HepG2 (cell line): Measurements from ENCODE around the gene PCOLCE2. TPM values are rescaled to one million over a fixed set of nuclear protein-coding genes. Genes with fewer than 3 reads are reported as not detected.

Source experiments
- ATAC-seq: fragments of 200-7000 bp; cut with Tn5 transposase; 3 replicates; pipeline ENCODE4 v1.9.1; 2020; ENCODE audit warnings: mild to moderate bottlenecking, moderate library complexity
- BruUV-seq: library from RNA; stranded (reverse); fragments of 400-500 nt; replicated peaks from 2 replicates; lab custom pipeline; 2021; lab: Mats Ljungman, UMichigan
- CTCF ChIA-PET: fragments of 300-600 bp; formaldehyde crosslinking; extraction: SDS; loops from one replicate; lab custom pipeline; 2021; ENCODE audit warnings: low total read pairs, inconsistent platforms, low intra/inter-chr PET ratio; lab: Yijun Ruan, JAX
- POLR2A ChIA-PET: fragments of 350-600 bp; sonication (Branson Sonifier 250); formaldehyde crosslinking; loops from one replicate; lab custom pipeline; 2020; ENCODE audit warnings: antibody characterized with exemption, inconsistent platforms; lab: Yijun Ruan, JAX
- DNase-seq: peaks from one replicate; pipeline ENCODE4 v3.0.0-alpha.2; 2015; ENCODE audit warnings: low spot score
- FAIRE-seq: peaks from 3 replicates; lab custom pipeline; 2011; peaks lifted over from hg19 to GRCh38; lab: Jason Lieb, UNC
- H2AFZ ChIP-seq: one replicate; pipeline ENCODE4 v1.6.1; 2011; ENCODE audit warnings: low read length, inconsistent platforms
- H3K27ac ChIP-seq: fragments of 300-600 bp; 3 replicates; pipeline ENCODE4 v1.8.0; 2011; ENCODE audit warnings: mixed run types, mild to moderate bottlenecking, mixed read lengths, low read length, inconsistent platforms; ENCODE audit not compliant: insufficient read depth; ENCODE audit errors: extremely low read length
- H3K27me3 ChIP-seq, 2 experiments: fragments of 200-600 bp in 1 of 2; 2 replicates in 1 of 2; 3 replicates in 1 of 2; pipeline versions ENCODE4 v1.6.0 to v1.8.0; 2011; ENCODE audit warnings: low read length in 2 of 2, mild to moderate bottlenecking in 2 of 2, moderate library complexity in 2 of 2, inconsistent platforms in 1 of 2; ENCODE audit not compliant: insufficient read depth in 2 of 2, control insufficient read depth in 1 of 2
- H3K36me3 ChIP-seq, 2 experiments: fragments of 200-600 bp in 1 of 2; replicated peaks in 1 of 2; 2 replicates in 1 of 2; 3 replicates in 1 of 2; pipeline versions ENCODE4 v1.5.1 to v1.8.0; 2011; ENCODE audit warnings: low read length in 2 of 2, inconsistent platforms in 1 of 2; ENCODE audit not compliant: insufficient read depth in 2 of 2, control insufficient read depth in 1 of 2
- H3K4me1 ChIP-seq: 2 replicates; pipeline ENCODE4 v1.5.1; 2012; ENCODE audit warnings: low read length, inconsistent platforms; ENCODE audit not compliant: insufficient read depth
- H3K4me2 ChIP-seq: 2 replicates; pipeline ENCODE4 v1.6.0; 2011; ENCODE audit warnings: low read depth, low read length, inconsistent platforms
- H3K4me3 ChIP-seq, 3 experiments: fragments of 200-600 bp in 1 of 3; sonication (generic), shearing (Covaris generic) in 1 of 3; replicated peaks in 1 of 3; 2 replicates each; pipeline ENCODE4 v1.5.1; 2011 to 2016; ENCODE audit warnings: low read length in 3 of 3, inconsistent platforms in 2 of 3, low read depth in 2 of 3, mild to moderate bottlenecking in 2 of 3, control low read depth in 1 of 3, mixed read lengths in 1 of 3; ENCODE audit not compliant: insufficient read depth in 1 of 3
- H3K79me2 ChIP-seq: one replicate; pipeline ENCODE4 v1.6.1; 2011; ENCODE audit warnings: low read length, inconsistent platforms; ENCODE audit not compliant: insufficient read depth
- H3K9ac ChIP-seq: 2 replicates; pipeline ENCODE4 v1.6.0; 2011; ENCODE audit warnings: mild to moderate bottlenecking, low read depth, low read length, inconsistent platforms; ENCODE audit not compliant: insufficient read depth
- H3K9me3 ChIP-seq: 2 replicates; pipeline ENCODE4 v1.5.1; 2012; ENCODE audit warnings: mild to moderate bottlenecking, low read length
- H4K20me1 ChIP-seq: 2 replicates; pipeline ENCODE4 v1.6.0; 2011; ENCODE audit warnings: inconsistent platforms, mild to moderate bottlenecking, low read length, moderate library complexity; ENCODE audit not compliant: insufficient read depth
- AHDC1 ChIP-seq: sonication (generic); formaldehyde crosslinking; IDR thresholded peaks from 2 replicates; pipeline ENCODE4 v1.5.1; 2020; ENCODE audit warnings: mild to moderate bottlenecking, missing genetic modification reagents, borderline replicate concordance
- BATF2 ChIP-seq: sonication (generic); formaldehyde crosslinking; IDR thresholded peaks from 2 replicates; pipeline ENCODE4 v1.8.0; 2022; ENCODE audit warnings: mild to moderate bottlenecking, missing genetic modification reagents, moderate library complexity
- CBX2 ChIP-seq, 2 experiments: fragments of 200-600 bp in 1 of 2; sonication (generic); formaldehyde crosslinking in 1 of 2; IDR thresholded peaks; 2 replicates each; pipeline versions ENCODE4 v1.7.0 to v1.8.1; 2018 to 2022; ENCODE audit warnings: low read depth in 2 of 2, low read length in 1 of 2, mild to moderate bottlenecking in 1 of 2, missing genetic modification reagents in 1 of 2
- DNMT3B ChIP-seq: conservative IDR thresholded peaks from 2 replicates; pipeline ENCODE4 v1.6.1; 2016; ENCODE audit warnings: missing biosample characterization, control low read depth
- IRF9 ChIP-seq: sonication (generic); formaldehyde crosslinking; IDR thresholded peaks from 2 replicates; pipeline ENCODE4 v1.8.0; 2022; ENCODE audit warnings: missing genetic modification reagents, mild to moderate bottlenecking, borderline replicate concordance
- NR2C2 ChIP-seq: sonication (generic); formaldehyde crosslinking; IDR thresholded peaks from 2 replicates; pipeline ENCODE4 v1.4.0; 2020; ENCODE audit warnings: missing genetic modification reagents, mild to moderate bottlenecking, moderate library complexity, borderline replicate concordance
- SMARCE1 ChIP-seq: fragments of 450-650 bp; IDR thresholded peaks from 2 replicates; pipeline ENCODE4 v1.6.1; 2017; ENCODE audit warnings: borderline replicate concordance
- SRSF1 ChIP-seq: fragments of 200-400 bp; formaldehyde crosslinking; optimal IDR thresholded peaks from 2 replicates; pipeline ENCODE3; 2017; ENCODE audit warnings: mild to moderate bottlenecking, low read depth, low read length, moderate library complexity
- TAF15 ChIP-seq: fragments of 200-400 bp; formaldehyde crosslinking; IDR thresholded peaks from one replicate; pipeline ENCODE4 v1.6.1; 2018; ENCODE audit warnings: mild to moderate bottlenecking, low read depth, low read length; ENCODE audit not compliant: poor library complexity, severe bottlenecking
- ZNF121 ChIP-seq: sonication (generic); formaldehyde crosslinking; IDR thresholded peaks from 2 replicates; pipeline ENCODE4 v1.5.0; 2020; ENCODE audit warnings: mild to moderate bottlenecking, missing genetic modification reagents
- ZNF124 ChIP-seq: sonication (generic); formaldehyde crosslinking; IDR thresholded peaks from 2 replicates; pipeline ENCODE4 v1.4.0; 2020; ENCODE audit warnings: missing genetic modification reagents
- ZNF672 ChIP-seq: sonication (generic); formaldehyde crosslinking; IDR thresholded peaks from 2 replicates; pipeline ENCODE4 v1.8.1; 2022; ENCODE audit warnings: missing genetic modification reagents
- ZNF777 ChIP-seq: sonication (generic); formaldehyde crosslinking; IDR thresholded peaks from 2 replicates; pipeline ENCODE4 v1.4.0; 2020; ENCODE audit warnings: missing genetic modification reagents
- WGBS: methylation state at CpG from one replicate; pipeline ENCODE4 v1.1.6; 2017; ENCODE audit warnings: low lambda C conversion rate; 5-methylcytosine and 5-hydroxymethylcytosine counted together
- in situ Hi-C: cut with HindIII; loops from 2 replicates; pipeline ENCODE4 v1.10.0; 2017; ENCODE audit warnings: low pct_unique_long_range_greater_than_20kb; ENCODE audit not compliant: extremely low pct_ligation_motif_present
- intact Hi-C: fragments of 100-400 bp; cut with micrococcal nuclease; formaldehyde crosslinking; loops from one replicate; pipeline ENCODE4 v1.10.0; 2022; ENCODE audit not compliant: unreplicated experiment
- polyA plus RNA-seq, 8 experiments: library from polyadenylated mRNA; depleted of rRNA in 3 of 8; stranded (reverse) in 7 of 8; unstranded in 1 of 8; fragments of >200 nt; fragmentation: Illumina TruSeq in 4 of 8; extraction: Trizol in 4 of 8; gene quantifications; 2 replicates each; pipeline versions ENCODE4 v1.2.1 to v1.2.3, GENCODE V29; 2011 to 2016; ENCODE audit warnings: low read depth in 4 of 8, missing spikeins in 1 of 8, mixed read lengths in 1 of 8; ENCODE audit not compliant: insufficient read depth in 1 of 8
- total RNA-seq, 5 experiments: library from RNA; depleted of rRNA; stranded (reverse); fragments of >200 nt; fragmentation: Illumina TruSeq; extraction: Trizol; gene quantifications; 2 replicates each; pipeline ENCODE4 v1.2.3, GENCODE V29; 2016; ENCODE audit warnings: low read depth in 1 of 5

PCOLCE2 gene
- total and polyA plus RNA-seq, 2 of the 13 experiments (the other 11 are each of a cell fraction or from before 2014, with no cell fraction given): 0.71 to 2.0 TPM

GRCh38 chr3:142890592-142890991, 1.7 kb upstream of the PCOLCE2 start (continued):
- TF ChIP-seq TAF15: no peak
- TF ChIP-seq ZNF121 (CRISPR knock-in tag): no peak
- no peak for TF ChIP-seq ZNF777 (CRISPR knock-in tag)
- no peak for TF ChIP-seq AHDC1 (CRISPR knock-in tag)
- no peak for TF ChIP-seq SRSF1

GRCh38 chr3:142889212-142890014, 530 bp upstream of the PCOLCE2 start:
- Histone ChIP-seq H2AFZ (no peak overlapping the region), H3K27me3 (peaks cover 5 to 46% of the 10 kb centered on the region in 2 experiments), H3K27ac (no peak overlapping the region), H3K36me3 (no peaks in the 10 kb centered on the region), H3K9ac (no peak overlapping the region), H3K4me1 (peaks cover 8% of the 10 kb centered on the region), H4K20me1 (no peaks in the 10 kb centered on the region), H3K79me2 (no peaks in the 10 kb centered on the region), H3K9me3 (no peaks in the 10 kb centered on the region), H3K4me3 (peak overlapping the region; percentile 51 to 71 (median 59)), H3K4me2 (peak overlapping the region; percentile 70)
- no TSS peak for BruUV-seq
- in situ Hi-C loops (no loop called here), intact Hi-C loops (no loop called here)
- ChIA-PET CTCF (no interaction called here), POLR2A (no interaction called here)
- DNase-seq (no peak), ATAC-seq (no peak), FAIRE-seq (no peak)
- peak; percentile 87 for TF ChIP-seq CBX2 (IDR thresholded peaks at IDR 0.05; ENCODE audit: low read depth, low read length)
- TF ChIP-seq CBX2 (CRISPR knock-in tag; IDR thresholded peaks at IDR 0.05; ENCODE audit: low read depth): peak; percentile 53; the same call in 1 of the 2 replicates
- TF ChIP-seq BATF2 (CRISPR knock-in tag): no peak
- no peak for TF ChIP-seq SMARCE1
- TF ChIP-seq ZNF124 (CRISPR knock-in tag): no peak
- no peak for TF ChIP-seq ZNF672 (CRISPR knock-in tag)
- TF ChIP-seq DNMT3B (CRISPR knock-in tag): no peak
- TF ChIP-seq NR2C2 (CRISPR knock-in tag): 0 out of 2 replicates have a peak, but pooled peaks have one; percentile 7
- no peak for TF ChIP-seq IRF9 (CRISPR knock-in tag)
- peak; percentile 18; the same call in 1 of the 2 replicates for TF ChIP-seq ZNF777 (CRISPR knock-in tag)
- WGBS: 10% methylated on average over 22 of the region's 29 CpGs
